Smooth muscle cell of bladder (primary cell): ENCODE data around the gene HNRNPR. TPM values are rescaled to one million over a fixed set of nuclear protein-coding genes. Genes with fewer than 3 reads are reported as not detected.

ENCODE experiments used
- total RNA-seq: library from RNA; depleted of rRNA; stranded (reverse); fragments of >200 nt; gene quantifications from 2 replicates; pipeline ENCODE4 v1.2.3, GENCODE V29; 2014

The HNRNPR gene
- total RNA-seq, result 70.7 and 78.8 TPM in 2 replicates

GRCh38 chr1:23344111-23344986 lies at the start of gene HNRNPR:
Gene HNRNPR (minus strand): TSS chr1:23344284. CDS start chr1:23341008, 3,276 bp downstream.

GRCh38 chr1:23369335-23370013 lies 25.4 kb upstream of the HNRNPR start, which contains the start of gene ZNF436:
Gene ZNF436 (minus strand): TSS chr1:23369836. CDS start chr1:23368005, 1,831 bp downstream.

Other genes starting within 250 kb of the HNRNPR start
- 15.1 and 18.9 TPM in 2 replicates for gene LUZP1, start 175.4 kb downstream of the HNRNPR start, total RNA-seq
- not detected in 2 replicates for gene HTR1D, start 126.8 kb downstream of the HNRNPR start, total RNA-seq
- gene ZNF436, start 25.6 kb upstream of the HNRNPR start, total RNA-seq, result 17.2 and 24.1 TPM in 2 replicates
- 11.1 and 19.6 TPM in 2 replicates for gene TCEA3, start 80.5 kb upstream of the HNRNPR start, total RNA-seq
- gene ASAP3, start 139.9 kb upstream of the HNRNPR start, total RNA-seq, result 58.6 and 72.0 TPM in 2 replicates
- gene E2F2, start 186.9 kb upstream of the HNRNPR start, total RNA-seq, result under 0.01 and 0.14 TPM in 2 replicates
- 195 and 250 TPM in 2 replicates for gene ID3, start 215.2 kb upstream of the HNRNPR start, total RNA-seq